NCI-H345 treated with DMSO at 0.1 percent for 48 hours (cell line): ENCODE data around the gene GSTM1.

Source experiments
- DNase-seq: peaks from one replicate; lab custom pipeline; 2025; ENCODE audit not compliant: unreplicated experiment; lab: John Stamatoyannopoulos, UW

The GSTM1 gene

DNA sequence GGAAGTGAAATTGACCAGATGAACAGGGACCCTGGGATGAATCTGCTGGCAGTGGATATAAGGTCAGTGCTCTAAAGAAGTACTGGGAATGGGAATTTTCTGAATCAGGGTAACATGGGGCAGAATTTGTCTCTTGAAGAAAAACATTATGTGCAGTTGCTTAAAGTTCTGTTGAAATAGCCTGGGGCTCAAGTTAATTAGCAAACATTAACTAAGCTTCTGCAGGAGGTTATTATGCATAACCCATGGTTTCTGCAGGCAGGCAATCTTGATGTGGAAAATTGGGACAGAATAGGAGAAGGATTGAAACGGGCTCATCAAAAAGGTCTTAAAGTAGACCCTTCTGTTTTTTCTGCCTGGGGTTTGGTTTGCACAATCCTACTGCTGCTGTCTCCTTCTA, 38.4 kb downstream of the GSTM1 start:
- no peak for DNase-seq

DNA sequence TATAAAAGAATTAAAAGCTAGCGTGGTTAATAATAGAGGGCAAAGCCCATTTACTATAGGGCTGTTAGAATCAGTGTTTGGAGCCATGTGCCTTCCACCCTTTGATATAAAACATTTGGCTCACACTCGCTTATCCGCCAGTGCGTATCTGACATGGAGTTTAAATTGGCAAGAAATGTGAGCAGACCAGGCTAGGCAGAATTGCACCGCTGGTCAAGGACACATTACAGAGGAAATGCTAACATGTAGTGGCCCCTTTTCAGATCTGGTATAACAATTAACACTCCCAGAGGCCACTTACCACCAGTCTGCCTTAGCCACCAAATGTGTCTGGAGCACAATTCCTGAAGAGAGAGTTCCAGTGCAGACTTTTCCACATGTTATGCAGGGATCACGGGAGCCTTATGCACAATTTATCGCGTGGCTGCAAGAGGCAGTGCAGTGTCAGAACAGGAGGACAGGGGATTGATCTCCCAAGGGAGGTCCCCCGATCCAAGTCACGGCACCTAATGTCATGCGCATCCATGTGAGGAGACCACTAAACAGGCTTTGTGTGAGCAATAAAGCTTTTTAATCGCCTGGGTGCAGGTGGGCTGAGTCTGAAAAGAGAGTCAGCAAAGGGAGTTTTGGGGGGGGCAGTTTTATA, 39.2 kb downstream of the GSTM1 start:
- DNase-seq, result no peak

DNA sequence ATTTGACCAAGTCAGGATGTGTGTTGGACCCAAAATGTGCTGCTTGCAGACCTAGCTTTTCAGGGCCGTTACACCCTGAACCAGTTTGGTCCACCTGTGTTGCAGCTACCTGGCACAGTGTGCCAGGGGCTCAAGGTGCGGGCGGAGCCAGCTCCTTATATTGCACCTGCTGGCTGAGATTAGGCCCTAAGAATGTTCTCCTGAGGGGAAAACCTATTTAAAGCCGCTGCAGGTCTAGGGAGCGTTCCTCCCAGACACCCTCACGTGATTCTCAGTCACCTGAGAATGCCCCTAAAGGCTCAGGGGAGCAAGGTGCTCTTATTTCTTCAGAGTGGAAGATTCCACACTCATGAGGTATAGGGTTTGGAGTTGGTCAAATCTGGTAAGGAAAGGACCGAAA, 41.3 kb downstream of the GSTM1 start:
- no peak for DNase-seq

DNA sequence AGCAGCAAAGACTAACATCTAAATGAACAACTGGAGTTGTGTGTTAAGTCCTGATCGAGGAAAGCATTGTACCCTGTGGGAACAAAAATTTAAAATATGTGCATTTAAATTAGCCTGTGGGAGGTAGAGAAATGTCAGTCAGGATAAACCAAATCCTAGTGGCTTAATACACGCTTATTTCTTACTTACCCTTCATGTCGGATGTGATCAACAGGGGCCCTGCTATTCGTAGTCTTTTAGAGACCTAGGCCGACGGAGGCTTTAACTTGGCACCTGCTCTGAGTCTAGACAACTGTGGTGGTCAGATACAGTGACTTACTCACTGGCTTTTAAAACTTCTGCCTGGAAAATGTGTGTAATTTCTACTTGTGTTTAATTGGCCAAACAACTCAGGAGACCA, 43.0 kb downstream of the GSTM1 start:
- no peak for DNase-seq

DNA sequence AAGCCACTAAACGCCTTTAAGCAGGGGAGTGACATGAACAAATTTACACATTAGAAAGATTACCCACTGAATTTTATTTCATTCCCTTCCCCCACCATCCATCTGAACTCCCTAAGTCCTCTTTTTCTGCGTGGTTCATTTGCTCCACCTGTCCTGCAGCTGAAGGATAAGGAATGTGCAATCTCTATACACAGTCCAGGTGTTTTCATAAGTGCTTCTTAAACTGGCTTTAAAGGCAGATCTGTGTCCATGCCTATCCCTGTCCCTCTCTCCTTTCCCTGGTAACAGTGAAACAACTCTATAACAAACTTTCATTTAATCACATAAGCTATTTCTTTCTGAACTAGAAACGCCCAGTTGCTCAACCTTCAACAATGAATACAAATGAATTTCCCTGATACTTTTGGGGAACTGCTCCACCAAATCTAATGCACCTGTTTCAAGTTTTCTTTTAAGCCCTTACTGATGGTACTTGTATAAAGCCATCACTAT, 44.8 kb downstream of the GSTM1 start:
- DNase-seq, result no peak

DNA sequence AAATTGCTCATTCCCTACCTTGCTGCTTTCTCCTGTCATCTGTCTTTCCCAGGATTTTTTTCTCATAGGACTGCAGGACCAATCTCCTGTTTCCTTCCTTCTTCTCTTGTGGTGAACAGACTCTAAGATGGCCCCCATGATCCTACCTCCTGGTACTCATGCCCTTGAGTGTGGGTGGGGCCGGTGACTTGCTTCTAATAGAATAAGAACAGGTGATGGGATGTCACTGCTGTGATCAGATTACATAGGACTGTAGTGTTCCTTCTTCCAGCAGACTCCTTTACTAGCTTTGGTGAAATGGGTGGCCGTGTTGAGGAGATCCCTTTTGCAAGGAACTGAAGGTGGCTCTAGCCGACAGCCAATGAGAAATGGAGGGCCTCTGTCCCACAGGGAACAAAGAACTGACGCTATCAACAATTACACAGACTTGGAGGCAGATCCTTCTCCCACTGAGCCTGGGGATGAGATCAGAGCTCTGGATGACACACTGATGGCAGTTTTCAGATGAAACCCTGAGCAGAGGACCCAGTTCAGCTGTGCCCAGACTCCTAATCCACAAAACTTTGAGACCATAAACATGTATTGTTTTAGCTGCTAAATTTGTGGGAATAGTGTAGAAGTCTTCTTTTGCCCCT, 45.7 kb downstream of the GSTM1 start:
- DNase-seq, result no peak

DNA sequence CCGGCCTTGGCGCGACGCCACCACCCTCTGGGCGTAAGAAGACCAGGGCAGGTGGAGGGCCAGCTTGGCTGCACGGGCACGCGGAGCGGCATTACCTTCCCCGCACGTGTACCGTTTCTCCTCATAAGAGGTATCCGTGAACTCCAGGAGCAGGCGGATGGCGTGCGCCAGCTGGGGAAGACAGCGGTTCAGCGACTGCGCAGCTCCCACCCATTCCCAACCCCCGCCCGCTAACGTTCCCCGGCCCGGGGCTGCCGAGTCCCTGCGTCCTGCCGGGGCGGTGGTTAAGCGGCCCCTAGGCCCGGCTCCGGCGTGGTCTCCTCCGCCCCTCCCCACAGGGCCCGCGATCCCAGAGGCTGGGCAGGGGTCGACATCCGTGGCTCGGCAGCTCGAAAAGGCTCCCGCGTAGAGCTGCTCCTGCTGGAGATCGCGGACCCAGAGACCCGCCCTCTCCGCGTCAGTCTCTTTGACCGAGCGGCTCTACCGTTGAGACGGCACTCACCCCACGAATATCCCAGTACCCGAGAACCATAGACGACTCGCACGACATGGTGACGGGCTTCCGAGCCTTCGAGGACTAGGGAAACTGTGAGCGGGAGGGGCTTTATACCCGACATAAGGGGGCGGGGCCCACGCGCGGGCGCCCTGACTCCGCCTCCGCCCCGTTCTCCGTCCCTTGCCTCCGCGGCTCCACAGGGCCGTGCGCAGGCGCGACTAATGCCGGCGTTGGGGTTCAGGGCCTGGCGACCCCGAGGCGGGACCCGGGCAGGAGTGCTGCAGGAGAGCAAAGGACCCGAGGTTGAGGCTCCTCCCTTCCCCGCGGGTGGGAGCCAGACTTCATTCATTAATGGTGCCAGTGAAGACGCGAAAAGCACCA, 52.4 kb downstream of the GSTM1 start:
- DNase-seq, result peak; percentile 58

DNA sequence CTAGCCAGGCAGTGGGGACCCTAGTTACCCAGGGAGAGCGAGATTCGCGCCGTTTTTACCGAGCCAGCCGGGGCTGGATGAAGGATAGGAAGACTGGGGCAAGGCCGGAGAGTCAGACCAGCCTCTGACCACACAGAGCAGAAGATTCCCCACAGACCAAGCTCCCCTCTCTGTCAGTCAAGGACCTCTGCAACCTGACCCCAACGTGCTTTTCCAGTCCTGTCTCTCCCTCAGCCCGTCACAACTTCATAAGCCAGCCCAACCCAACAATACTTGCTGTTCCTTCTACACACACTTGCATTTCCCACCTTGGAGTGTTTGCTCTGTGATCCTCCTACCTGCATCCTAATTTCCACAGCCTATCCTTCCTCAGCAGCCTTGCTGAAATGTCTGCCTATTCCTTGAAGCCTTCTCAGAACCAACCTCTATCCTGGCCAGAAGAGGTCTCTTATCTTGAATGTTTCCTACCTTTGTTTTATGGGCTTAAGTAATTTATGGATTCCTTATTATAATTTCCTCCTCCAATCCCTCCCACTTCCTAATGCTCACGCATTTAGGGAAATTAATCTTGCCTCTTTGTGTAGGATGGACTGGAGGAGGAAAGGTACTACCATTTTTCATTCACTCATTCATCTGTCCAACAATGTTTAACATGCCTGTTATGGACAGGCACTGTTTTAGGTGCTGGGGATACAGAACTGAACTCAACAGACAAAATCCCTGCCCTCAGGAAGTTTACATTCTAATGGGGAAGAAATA, 53.2 kb downstream of the GSTM1 start, which contains the start of gene GSTM3:
Gene GSTM3, minus strand, starts transcription at position 424 of the 759 bp plus-strand sequence. CDS start 751 bp downstream, outside the sequence.
- DNase-seq, result no peak
